HG03025 (cell line): ENCODE measurements around the gene DOP1A.

Experiments
- ATAC-seq: cut with Tn5 transposase; IDR thresholded peaks from one replicate; pipeline ENCODE4 v1.9.1; 2021; ENCODE audit warnings: mild to moderate bottlenecking, moderate library complexity; ENCODE audit not compliant: unreplicated experiment, low FRiP score

DOP1A gene, protein sequence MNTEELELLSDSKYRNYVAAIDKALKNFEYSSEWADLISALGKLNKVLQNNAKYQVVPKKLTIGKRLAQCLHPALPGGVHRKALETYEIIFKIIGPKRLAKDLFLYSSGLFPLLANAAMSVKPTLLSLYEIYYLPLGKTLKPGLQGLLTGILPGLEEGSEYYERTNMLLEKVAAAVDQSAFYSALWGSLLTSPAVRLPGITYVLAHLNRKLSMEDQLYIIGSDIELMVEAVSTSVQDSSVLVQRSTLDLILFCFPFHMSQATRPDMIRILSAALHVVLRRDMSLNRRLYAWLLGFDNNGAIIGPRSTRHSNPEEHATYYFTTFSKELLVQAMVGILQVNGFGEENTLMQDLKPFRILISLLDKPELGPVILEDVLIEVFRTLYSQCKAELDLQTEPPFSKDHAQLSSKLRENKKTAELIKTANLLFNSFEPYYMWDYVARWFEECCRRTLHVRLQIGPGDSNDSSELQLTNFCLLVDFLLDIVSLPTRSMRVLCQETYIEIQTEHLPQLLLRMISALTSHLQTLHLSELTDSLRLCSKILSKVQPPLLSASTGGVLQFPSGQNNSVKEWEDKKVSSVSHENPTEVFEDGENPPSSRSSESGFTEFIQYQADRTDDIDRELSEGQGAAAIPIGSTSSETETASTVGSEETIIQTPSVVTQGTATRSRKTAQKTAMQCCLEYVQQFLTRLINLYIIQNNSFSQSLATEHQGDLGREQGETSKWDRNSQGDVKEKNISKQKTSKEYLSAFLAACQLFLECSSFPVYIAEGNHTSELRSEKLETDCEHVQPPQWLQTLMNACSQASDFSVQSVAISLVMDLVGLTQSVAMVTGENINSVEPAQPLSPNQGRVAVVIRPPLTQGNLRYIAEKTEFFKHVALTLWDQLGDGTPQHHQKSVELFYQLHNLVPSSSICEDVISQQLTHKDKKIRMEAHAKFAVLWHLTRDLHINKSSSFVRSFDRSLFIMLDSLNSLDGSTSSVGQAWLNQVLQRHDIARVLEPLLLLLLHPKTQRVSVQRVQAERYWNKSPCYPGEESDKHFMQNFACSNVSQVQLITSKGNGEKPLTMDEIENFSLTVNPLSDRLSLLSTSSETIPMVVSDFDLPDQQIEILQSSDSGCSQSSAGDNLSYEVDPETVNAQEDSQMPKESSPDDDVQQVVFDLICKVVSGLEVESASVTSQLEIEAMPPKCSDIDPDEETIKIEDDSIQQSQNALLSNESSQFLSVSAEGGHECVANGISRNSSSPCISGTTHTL (N-terminal part only)

DNA sequence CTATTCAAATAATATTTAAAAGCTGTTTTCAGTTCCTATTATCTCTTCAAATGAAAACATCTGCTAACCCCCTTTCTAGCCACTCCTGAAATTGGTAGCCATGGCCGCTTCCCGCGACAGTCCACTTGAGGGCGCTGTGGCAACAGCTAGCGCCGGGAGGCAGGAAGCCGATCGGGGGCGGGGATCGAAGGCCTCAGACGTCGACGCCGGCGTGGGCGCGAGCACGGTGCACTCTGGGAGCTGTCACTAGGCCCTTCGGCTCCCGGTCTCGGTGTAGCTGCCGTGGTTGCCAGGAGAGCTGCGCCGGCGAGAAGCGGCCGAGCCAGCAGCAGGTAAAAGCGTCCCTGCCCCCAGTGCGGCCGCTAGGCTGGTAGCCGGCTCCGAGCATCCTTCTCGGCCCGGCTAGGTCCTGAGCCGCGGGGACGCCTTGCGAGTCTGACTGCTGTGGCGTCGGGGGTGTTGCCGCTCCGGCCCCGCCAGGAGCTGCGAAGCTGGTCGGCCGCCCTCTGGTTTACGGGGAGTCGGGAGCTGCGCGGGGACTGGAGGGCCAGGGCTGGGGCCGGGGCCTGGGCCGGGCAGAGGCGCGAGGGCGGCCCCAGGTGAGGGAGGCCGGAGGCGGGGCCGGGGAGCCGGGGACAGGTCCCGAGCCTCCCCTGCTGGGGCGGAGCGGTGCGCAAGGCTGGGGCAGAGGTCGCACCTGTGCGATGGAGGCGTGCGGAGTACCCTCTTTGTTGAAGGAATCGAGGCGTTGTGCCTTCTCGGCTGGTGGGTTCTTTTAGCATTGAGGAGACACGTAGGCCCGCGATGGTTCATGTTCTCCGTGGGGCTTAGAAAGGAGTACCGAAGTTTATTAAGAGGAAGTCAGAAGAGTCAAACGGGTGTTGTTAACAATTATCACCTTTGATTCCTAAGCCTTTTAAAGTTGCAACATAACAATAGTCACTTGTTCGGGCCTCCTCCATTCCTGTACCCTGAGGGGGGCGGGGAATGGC lies at the start of gene DOP1A:
Gene DOP1A (plus strand): TSS at position 224 of the 992 bp plus-strand sequence. CDS start 29,307 bp downstream, outside the sequence.
- peak; percentile 79 for ATAC-seq

DNA sequence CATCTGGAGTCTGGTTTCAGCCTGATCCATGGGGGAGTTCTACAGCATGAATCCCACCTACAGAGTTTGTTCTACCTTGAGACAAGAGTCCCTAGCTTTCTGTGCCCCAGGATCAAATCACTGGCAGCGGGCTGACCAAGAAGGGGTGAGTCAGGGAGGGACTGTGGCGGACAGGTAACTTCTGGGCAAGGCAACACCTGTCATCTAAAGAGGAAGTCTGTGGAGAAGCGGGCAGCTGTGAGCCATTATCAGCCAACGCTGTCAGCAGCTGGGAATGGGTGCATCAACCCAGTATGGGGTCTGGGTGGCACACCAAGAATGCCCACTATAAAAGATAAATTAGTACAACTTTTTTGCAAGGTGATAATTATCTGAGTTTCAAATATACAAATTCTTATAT lies 47.7 kb upstream of the DOP1A start:
- ATAC-seq, result no peak

DNA sequence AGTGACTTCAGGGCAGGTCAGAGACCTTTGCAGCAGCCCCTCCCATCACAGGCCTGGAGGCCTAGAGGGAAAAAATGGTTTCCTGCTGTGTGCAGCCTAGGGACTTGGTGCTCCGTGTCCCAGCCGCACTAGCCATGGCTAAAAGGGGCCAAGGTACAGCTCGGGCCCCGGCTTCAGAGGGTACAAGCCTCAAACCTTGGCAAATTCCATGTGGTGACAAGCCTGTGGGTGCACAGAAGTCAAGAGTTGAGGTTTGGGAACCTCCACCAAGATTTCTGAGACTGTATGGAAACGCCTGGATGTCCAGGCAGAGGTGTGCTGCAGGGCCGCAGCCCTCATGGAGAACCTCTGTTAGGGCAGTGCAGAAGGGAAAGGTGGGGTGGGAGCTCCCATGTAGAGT lies 35.8 kb upstream of the DOP1A start:
- no peak for ATAC-seq

DNA sequence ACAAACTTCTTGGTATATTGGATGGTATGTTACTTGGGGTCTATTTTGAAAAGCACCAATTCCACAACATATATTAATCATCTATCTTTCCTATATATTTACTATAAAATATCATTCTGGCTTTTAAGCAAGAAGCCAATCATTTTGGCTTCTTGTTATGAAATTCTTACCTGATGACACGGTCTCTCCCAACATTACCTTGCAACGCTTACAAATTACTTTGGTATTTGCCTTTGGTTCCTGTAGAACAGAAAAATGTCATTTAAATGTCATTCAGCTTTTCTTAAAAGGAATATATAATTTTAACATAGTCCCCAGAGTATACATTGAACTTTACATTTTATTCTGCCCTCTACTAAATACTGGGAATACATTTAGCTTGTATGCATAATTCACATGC lies 29.2 kb upstream of the DOP1A start:
- ATAC-seq, result no peak

DNA sequence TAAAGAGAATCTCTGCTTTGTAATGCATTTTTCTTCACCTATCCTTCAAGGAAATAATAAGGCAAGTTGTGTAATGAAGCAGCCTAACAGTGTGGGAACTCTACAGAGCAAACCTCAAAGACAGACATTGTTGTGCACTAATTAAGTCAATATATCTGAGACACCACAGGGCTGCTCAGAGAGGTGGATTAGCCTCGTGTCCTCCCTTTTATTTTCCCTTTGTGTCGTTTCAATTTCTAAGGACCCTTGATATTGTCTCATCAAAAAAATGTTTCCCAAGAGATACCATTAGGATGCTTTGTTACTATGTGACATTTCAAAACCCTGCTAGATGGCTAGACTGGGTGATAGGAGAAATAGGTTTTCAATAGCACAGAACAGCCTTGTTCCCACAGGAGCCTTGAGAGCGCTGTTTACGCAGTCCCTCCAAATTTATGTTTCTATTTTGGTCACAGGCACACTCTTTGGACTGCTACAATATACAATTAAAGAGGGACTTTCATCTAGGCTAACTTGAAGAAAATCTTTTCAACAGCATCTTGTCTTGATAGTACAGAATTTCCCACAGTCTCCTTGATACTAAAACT lies 24.9 kb upstream of the DOP1A start:
- ATAC-seq, result no peak

DNA sequence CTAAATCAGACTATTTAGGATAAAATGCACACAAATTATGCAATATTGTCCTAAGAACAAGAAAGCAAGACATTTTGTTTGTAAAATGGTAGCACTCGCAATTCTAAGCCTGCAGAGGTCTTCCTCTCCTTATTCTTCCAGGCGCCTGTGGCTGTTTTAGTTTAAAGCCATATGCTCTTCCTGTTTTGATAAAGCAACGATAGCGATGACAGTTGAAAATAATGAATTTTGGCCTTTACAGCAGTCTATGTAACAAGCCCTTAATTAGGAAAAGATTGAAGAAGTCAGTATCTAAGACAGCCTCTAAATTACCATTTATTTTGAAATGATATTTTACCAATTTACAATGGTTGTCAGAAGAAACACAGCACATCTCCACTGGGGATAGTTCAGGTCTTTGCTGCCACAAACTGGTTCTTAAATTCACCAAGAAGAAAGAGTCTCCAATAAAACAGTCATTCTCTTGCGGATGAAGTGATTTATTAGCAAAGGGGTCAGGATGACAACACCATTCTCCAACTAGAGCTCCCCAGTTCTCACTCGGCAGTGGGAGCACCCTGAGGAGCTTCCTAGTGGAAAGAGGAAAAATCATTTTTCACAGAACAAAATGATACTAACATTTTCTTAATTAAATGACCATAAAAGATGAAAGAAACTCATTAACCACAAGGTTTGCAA lies 23.2 kb upstream of the DOP1A start:
- no peak for ATAC-seq

DNA sequence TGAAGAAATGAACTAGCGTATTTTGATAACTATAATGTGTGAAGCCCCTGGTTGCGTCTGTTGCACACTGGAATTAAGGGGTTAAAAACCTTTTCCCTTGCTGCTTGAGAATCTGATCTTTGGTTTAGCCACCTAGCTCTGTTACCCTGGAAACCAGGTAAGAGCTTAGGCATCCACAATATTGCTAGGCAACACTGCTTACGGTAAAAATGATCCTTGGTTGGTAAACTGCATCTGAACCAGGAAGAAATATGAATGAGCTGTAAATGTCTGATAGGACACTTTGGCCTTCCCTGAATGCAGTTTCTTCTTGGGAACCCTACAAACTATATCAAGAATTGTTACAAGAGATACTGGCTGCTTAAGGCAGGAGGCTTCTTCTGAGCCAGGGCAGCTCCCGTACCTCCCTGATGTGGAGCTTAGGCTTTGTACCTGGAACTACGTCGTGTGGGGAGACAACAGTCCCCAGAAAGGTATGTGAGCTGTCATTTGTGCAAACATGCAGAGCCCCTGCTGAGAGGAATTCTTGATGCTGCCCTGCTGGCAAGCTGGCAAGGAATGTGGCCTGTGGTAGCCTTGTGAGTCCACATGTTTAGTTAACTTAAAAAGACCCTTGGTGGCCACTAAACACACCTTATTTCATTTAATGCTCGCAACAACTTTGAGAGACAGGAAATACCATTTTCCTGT lies 20.3 kb upstream of the DOP1A start:
- no peak for ATAC-seq

DNA sequence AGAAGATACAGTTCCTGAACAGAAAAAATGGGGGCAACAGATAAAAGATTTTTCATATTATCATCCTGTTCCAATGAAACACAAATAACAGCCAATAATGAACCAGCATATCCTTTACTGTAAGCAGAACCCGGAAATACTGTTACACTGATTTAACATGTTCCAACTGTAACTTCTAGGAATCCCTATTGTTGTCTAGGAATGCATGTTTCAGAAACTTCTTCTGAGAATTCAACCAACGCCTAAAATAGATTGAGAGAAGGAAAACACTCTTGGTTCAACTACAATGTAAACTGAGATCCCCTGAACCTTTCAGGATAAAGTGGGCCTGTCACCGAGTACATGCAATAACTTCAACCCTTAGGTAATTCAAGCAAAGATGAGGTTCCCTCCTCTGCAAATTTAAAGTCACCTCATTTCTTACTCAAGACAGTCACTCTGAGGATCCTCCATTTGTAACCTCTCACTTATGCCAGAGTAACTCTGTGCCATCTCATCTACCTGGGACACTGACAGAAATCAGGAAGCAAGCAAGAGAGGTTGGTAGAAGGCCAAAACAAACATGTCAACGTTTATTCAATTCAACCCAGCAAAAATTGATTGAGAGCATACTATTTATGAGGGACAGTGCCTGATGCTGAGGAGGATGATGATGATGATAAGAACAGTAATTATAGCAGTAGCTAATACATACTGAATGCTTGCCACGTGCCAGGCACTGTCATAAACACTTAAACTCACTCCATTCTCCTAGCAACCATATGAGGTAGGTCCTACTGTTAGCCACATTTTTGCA lies 15.9 kb upstream of the DOP1A start:
- ATAC-seq, result no peak

DNA sequence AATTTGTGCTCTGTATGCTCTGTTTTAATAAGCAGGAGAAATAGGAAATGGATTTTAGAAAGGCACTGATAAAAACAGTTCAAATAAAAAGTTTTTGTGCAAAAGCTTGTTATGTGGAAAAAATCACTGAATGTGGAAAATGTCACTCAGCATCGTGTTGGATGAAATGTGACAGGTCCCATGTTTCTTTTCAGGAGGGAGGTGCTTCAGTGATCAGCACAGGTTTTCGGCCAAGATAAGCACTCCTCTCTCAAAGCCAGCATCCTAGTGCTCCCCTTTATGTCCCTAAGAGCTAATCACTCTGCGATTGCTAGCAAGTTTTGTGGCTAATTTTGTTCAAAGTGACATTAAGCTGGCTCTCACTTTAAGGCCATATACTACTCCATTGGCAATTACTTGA lies 13.8 kb upstream of the DOP1A start:
- no peak for ATAC-seq

DNA sequence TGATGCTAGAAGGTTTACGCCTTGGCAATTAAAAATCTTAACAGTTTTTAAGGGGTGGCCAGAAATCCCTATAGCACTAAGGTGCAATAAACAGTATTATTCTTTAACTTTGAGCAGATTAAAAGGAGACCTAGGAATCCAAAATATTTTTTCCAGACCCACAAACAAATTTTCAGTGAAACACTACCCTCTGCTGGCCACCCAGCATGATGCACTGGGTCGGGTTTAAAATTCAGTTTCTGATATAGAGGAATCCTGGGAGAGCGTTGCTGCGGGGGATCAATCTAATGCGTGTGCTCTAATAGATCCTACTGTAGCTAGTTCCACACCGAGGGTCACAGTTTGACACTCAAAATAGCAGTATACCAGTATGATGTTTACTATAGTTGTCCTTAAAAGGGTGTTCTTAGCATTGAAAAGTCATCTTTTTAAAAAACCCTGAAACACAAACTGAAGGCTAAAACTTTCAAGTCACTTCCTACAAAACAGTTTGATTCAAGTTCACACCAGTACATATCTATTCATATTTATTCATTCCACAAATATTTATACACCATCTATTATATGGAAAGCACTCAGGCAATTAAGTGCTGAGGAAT lies 12.0 kb upstream of the DOP1A start:
- no peak for ATAC-seq

DNA sequence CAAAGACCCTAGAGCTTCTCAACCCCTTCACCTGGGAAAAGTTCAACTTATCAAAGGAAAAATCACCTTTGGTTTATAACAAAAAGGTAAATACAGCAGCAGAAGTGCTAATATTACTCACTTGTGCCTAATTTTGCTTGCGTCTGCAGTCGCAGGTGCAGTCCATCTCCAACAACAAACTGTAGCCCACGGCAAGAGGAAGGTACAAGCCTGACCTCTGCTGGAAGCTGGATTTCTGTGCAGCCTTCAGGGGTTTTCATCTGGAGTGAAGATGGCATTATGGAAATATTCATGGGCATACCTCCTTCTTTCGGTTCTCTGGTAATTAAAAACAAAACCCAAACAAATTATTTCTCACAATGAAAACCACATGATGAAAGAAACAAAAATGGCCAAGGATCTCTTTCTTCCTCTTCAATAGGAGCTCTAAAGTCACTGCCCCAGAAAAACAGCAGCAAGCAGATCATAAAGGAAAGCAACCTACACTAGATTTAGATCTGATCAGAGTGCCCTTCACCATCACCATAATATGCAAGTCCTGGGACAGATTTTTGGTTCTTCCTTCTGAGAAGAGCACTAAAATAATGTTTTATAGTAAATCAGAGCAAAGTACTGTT lies 9.7 kb upstream of the DOP1A start:
- peak; percentile 91 for ATAC-seq

DNA sequence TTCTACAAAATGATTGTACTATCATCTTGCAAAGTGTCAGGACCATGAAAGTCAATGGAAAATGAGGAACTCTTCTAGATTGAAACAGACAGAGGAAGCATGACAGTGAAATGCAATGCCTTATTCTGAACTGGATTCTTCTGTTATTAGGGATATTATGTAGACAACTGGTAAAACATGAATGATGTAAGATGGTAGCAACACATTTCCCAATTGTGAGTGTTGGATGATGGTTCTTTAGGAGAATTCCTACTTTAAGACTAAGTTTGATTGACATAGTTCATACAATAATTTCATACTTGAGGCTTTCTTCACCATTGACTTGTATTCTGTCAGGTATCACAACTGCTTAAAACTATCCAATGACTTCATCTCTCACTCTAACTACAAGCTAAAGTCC lies 6.3 kb upstream of the DOP1A start:
- ATAC-seq, result no peak

DNA sequence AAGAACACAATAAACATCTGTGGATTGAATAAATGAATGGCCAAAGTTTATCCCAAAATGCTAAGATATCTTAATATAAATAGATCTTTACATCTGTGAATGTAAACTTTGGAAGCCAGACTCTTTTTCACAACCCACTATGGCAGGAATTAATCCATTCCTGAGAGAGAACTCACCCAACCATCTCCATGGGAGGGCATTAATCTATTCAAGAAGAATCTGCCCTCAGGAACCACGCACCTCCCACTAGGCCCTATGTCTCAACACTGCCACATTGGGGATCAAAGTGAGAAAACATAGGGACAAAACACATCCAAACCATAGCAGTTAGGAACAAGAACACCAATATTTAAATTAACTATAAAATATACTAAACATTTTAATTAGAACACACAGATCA lies 5.2 kb upstream of the DOP1A start:
- ATAC-seq, result no peak

DNA sequence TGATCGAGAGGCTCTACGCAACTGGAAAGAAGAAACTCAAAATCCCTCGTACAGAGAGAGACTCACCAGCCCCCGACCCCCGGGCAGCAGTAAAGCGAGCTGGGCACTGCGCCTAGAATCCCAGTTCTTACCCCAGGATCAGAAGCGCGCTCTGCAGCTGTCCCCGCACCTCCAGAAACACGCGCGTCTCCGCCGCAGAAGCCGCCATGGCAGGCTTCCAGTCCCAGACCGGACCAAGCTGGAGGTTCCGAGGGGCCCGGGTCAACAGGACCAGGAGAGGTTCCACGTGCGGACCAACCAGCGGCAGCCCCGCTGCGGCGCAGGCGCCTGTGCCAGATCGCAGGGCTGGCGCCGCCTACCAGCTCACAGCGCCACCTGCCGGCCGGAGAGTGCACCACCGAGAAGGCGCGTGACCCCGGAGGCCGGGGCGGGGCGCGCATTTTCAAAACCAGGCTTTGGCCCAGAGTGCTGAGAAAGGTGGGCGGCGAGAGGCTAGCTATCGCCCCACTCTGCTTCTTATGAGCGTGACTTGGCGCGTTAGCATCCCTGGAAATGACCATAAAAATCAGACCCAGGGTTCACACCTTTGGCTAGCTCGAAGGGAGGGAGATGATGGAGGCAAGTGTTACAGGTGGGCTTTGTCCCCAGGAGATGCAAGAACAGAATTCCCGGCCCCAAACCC lies 1.8 kb upstream of the DOP1A start, which contains the start of gene UBE3D:
Gene UBE3D (minus strand): TSS at position 331 of the 682 bp plus-strand sequence. CDS start 123 bp downstream, at position 208.
- ATAC-seq, result peak; percentile 51

DNA sequence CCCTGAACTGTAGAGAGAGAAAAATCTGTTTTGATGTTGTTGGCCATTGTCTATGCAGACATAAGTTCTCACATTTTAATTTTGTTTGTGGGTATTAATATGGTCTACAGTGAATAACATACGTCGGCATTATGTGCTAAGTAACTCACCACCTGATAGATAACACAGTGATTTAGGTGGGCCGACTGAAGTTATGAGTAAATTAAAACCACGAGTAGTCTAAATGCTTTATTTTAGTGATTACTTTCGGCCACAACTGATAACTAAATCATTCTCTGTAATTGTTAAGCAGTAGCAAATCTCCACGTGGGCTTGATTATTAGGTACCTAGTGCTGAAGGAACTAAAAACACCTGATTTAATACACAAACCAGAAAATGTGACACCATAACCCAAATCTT lies 1.1 kb downstream of the DOP1A start:
- ATAC-seq, result no peak

DNA sequence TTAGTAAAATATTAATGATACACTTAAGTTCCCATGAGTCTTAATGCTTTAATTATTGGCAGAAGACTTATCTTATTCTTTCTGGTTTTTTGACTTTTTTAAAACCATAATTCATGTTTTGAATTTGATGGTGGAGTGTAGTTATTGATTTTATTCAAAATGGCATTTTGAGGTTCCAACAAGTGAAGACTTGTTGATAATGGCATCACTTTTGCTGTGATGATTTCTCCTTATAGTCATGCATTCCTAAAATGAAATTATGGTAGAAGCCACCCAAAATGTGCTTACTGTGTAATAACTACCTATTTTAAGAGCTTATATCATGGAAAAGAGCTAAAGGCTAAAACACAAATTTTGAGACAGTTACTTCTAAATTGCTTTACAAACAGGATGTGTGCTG lies 2.2 kb downstream of the DOP1A start:
- ATAC-seq, result no peak
